Astrocyte (in vitro differentiated cells and primary cell): ENCODE results near the gene SP9. TPM values are rescaled to one million over a fixed set of nuclear protein-coding genes. Genes with fewer than 3 reads are reported as not detected.

ENCODE experiments used
- DNase-seq: peaks from one replicate; pipeline ENCODE4 v3.0.0-alpha.2; 2010; ENCODE audit warnings: low read depth
- FAIRE-seq: peaks from 2 replicates; lab custom pipeline; 2011; peaks lifted over from hg19 to GRCh38; lab: Jason Lieb, UNC
- H2AFZ ChIP-seq: 2 replicates; pipeline ENCODE4 v1.6.0; 2012; ENCODE audit warnings: low read depth, low read length, inconsistent platforms
- H3K27ac ChIP-seq: 2 replicates; pipeline ENCODE4 v1.5.1; 2011; ENCODE audit warnings: low read depth, low read length, inconsistent platforms
- H3K27me3 ChIP-seq: 2 replicates; pipeline ENCODE4 v1.6.0; 2011; ENCODE audit warnings: low read length, inconsistent platforms; ENCODE audit not compliant: insufficient read depth
- H3K36me3 ChIP-seq: 2 replicates; pipeline ENCODE4 v1.5.1; 2011; ENCODE audit warnings: low read length, inconsistent platforms; ENCODE audit not compliant: insufficient read depth
- H3K4me1 ChIP-seq: 2 replicates; pipeline ENCODE4 v1.5.1; 2011; ENCODE audit warnings: low read length, inconsistent platforms; ENCODE audit not compliant: insufficient read depth
- H3K4me2 ChIP-seq: 2 replicates; pipeline ENCODE4 v1.6.0; 2012; ENCODE audit warnings: low read length, inconsistent platforms
- H3K4me3 ChIP-seq: 2 replicates; pipeline ENCODE4 v1.5.1; 2011; ENCODE audit warnings: low read depth, mild to moderate bottlenecking, low read length, inconsistent platforms; ENCODE audit not compliant: insufficient read depth
- H3K79me2 ChIP-seq: 2 replicates; pipeline ENCODE4 v1.6.0; 2012; ENCODE audit warnings: mild to moderate bottlenecking, low read length, inconsistent platforms; ENCODE audit not compliant: insufficient read depth
- H3K9ac ChIP-seq: 2 replicates; pipeline ENCODE4 v1.6.0; 2012; ENCODE audit warnings: mild to moderate bottlenecking, low read length, inconsistent platforms
- H3K9me3 ChIP-seq: 2 replicates; pipeline ENCODE4 v1.5.1; 2012; ENCODE audit warnings: low read depth, mild to moderate bottlenecking, low read length, inconsistent platforms; ENCODE audit not compliant: insufficient read depth
- H4K20me1 ChIP-seq: 2 replicates; pipeline ENCODE4 v1.6.0; 2012; ENCODE audit warnings: low read length, inconsistent platforms; ENCODE audit not compliant: insufficient read depth
- H3K27ac Mint-ChIP-seq: one replicate; pipeline ENCODE4 v1.8.0; 2021; ENCODE audit warnings: mild to moderate bottlenecking, mixed read lengths; ENCODE audit not compliant: unreplicated experiment
- H3K27me3 Mint-ChIP-seq: one replicate; pipeline ENCODE4 v1.8.0; 2021; ENCODE audit warnings: low read depth, mixed read lengths; ENCODE audit not compliant: unreplicated experiment
- H3K36me3 Mint-ChIP-seq: one replicate; pipeline ENCODE4 v1.8.0; 2021; ENCODE audit warnings: low read depth, mixed read lengths; ENCODE audit not compliant: unreplicated experiment
- H3K4me1 Mint-ChIP-seq: one replicate; pipeline ENCODE4 v1.8.0; 2021; ENCODE audit warnings: low read depth, mixed read lengths; ENCODE audit not compliant: unreplicated experiment
- H3K4me3 Mint-ChIP-seq: one replicate; pipeline ENCODE4 v1.8.0; 2021; ENCODE audit warnings: mild to moderate bottlenecking, moderate library complexity, mixed read lengths; ENCODE audit not compliant: unreplicated experiment
- H3K9me3 Mint-ChIP-seq: one replicate; pipeline ENCODE4 v1.8.0; 2021; ENCODE audit warnings: mild to moderate bottlenecking, mixed read lengths; ENCODE audit not compliant: unreplicated experiment
- EZH2 ChIP-seq: IDR thresholded peaks from 2 replicates; pipeline ENCODE4 v1.6.1; 2012; ENCODE audit warnings: mild to moderate bottlenecking, low read length, inconsistent platforms; ENCODE audit not compliant: insufficient read depth
- total RNA-seq: library from RNA; stranded (reverse); gene quantifications from 2 replicates; pipeline ENCODE4 v1.2.1, GENCODE V29; 2021
- TF ChIP-seq, protein P1 (sequence below): IDR thresholded peaks from 2 replicates; pipeline ENCODE4 v1.5.1; 2011; ENCODE audit warnings: low read depth, mild to moderate bottlenecking, inconsistent platforms, low read length, moderate library complexity; ENCODE audit not compliant: insufficient read depth

SP9 gene
- total RNA-seq, 1 donor from 2014 or later = not detected

DNA sequence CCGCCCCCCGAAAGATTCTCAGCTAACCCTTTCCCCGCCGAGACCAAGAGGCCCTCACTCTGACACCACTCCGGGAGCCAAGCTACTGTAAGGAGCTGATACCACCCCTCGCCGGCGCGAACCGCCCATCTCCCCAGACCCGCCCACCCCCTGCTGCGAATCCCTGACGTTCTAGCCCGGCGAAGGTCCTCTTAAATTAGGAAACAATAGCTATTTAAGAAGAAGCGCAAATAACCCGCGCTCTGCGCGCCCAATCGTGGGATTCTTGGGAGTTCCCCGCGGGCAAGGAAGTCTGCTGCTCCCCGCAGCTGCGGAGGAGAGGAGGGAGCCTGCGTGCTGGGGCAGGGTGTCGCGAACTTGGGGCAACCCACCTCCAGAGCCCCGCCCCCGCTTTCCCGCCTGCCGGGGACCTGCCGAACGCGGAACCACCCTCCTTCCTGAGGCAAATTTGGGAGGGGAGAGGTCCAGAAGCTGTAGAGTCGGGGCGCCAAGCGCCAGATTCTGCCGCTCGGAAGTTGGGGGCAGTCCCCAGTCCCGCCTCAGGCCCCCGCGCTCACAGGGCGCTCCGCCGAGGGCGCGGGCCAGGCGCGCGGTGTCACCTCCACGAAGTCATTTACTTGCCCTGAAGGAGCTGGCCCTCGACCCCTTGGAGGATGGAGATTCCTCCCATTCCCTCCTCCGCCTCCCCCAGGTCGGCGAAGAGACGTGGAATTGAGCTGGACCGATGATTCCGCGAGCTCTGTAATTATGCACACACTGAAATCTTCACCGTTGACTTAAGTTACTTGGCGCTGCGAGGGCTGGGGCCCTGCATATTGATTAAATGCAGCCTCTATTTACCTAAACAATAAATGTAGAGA lies 8.4 kb upstream of the SP9 start:
- Mint-ChIP-seq H3K4me1 (peaks cover 2% of the 10 kb centered on the region), H3K36me3 (no peaks in the 10 kb centered on the region), H3K27me3 (peaks cover 65% of the 10 kb centered on the region), H3K4me3 (peak overlapping the region; percentile 74), H3K9me3 (peaks cover 14% of the 10 kb centered on the region), H3K27ac (no peak overlapping the region)
- no peak overlapping the region for H3K27ac ChIP-seq
- peak overlapping the region; percentile 51 for H3K4me3 ChIP-seq
- TF ChIP-seq EZH2 = peak; percentile 91
- TF ChIP-seq, protein P1, sequence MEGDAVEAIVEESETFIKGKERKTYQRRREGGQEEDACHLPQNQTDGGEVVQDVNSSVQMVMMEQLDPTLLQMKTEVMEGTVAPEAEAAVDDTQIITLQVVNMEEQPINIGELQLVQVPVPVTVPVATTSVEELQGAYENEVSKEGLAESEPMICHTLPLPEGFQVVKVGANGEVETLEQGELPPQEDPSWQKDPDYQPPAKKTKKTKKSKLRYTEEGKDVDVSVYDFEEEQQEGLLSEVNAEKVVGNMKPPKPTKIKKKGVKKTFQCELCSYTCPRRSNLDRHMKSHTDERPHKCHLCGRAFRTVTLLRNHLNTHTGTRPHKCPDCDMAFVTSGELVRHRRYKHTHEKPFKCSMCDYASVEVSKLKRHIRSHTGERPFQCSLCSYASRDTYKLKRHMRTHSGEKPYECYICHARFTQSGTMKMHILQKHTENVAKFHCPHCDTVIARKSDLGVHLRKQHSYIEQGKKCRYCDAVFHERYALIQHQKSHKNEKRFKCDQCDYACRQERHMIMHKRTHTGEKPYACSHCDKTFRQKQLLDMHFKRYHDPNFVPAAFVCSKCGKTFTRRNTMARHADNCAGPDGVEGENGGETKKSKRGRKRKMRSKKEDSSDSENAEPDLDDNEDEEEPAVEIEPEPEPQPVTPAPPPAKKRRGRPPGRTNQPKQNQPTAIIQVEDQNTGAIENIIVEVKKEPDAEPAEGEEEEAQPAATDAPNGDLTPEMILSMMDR = no peak
- H3K36me3 ChIP-seq = no peaks in the 10 kb centered on the region
- H3K4me2 ChIP-seq = peak overlapping the region; percentile 84
- H3K9me3 ChIP-seq = peaks cover 6% of the 10 kb centered on the region
- FAIRE-seq = no peak
- no peak for DNase-seq
- peaks cover 60% of the 10 kb centered on the region for H3K27me3 ChIP-seq
- H3K79me2 ChIP-seq = no peaks in the 10 kb centered on the region
- peaks cover 9% of the 10 kb centered on the region for H3K4me1 ChIP-seq
- H3K9ac ChIP-seq = no peak overlapping the region
- H4K20me1 ChIP-seq = no peaks in the 10 kb centered on the region
- H2AFZ ChIP-seq = peak overlapping the region; percentile 71

DNA sequence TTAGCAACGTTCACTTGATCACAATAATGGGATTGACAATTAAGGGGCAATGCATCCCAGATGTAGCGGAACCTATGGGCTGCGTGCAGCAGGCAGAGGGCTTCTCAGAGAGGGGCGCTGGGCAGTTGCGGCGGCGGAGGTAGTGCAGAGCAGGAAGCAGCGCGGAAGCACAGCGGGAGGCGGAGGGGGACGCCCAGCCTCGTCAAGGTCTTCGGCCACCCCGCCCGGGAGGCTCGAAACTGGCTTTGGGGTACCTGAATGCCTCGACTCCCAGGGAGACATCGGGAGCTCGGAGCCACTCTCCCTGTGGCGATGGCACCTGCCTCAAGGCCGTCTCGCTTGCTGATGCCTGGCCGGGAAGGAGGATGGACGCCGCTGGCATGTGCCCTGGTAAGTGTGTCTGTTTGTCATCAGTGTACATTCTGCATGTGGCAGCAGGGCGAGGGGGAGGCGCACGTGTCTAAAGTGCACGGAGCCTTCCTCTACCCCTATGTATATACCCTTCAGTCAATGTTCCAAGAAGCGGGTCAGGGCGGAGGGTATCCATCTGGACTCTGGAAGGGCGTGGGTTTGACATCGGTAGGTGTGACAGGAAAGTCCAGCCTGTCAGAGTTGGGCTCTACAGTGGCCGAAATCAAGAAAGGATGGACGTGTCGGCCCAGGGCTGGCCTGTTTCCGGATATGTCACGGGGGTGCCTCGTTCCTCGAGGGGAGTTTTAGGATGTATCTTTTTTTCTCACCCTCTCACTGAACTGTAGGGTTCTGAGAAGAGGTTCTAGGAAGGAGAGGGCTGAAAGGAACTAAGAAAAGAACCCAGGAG lies 7.5 kb upstream of the SP9 start:
- no peak overlapping the region for H3K9ac ChIP-seq
- Mint-ChIP-seq H3K27ac (no peak overlapping the region), H3K4me1 (peaks cover 2% of the 10 kb centered on the region), H3K27me3 (peaks cover 73% of the 10 kb centered on the region), H3K36me3 (no peaks in the 10 kb centered on the region), H3K9me3 (peaks cover 14% of the 10 kb centered on the region), H3K4me3 (peak overlapping the region; percentile 17)
- H3K36me3 ChIP-seq = no peaks in the 10 kb centered on the region
- H3K4me1 ChIP-seq = peaks cover 9% of the 10 kb centered on the region
- DNase-seq (no peak), FAIRE-seq (no peak)
- H2AFZ ChIP-seq = peak overlapping the region; percentile 71
- H3K27ac ChIP-seq = no peak overlapping the region
- peak overlapping the region; percentile 51 for H3K4me3 ChIP-seq
- peaks cover 6% of the 10 kb centered on the region for H4K20me1 ChIP-seq
- peak; percentile 95 for TF ChIP-seq EZH2
- TF ChIP-seq, protein P1 = no peak
- H3K9me3 ChIP-seq = peaks cover 6% of the 10 kb centered on the region
- peak overlapping the region; percentile 84 for H3K4me2 ChIP-seq
- no peaks in the 10 kb centered on the region for H3K79me2 ChIP-seq
- H3K27me3 ChIP-seq = peaks cover 66% of the 10 kb centered on the region
